Measurements from ENCODE around the gene APMAP. TPM values are rescaled to one million over a fixed set of nuclear protein-coding genes. Genes with fewer than 3 reads are reported as not detected.
"Not testable (repeated sequence)": the region's sequence is repeated elsewhere in the genome, so short reads cannot be mapped to it uniquely, and the experiment has no call there.

APMAP gene
- polyA plus RNA-seq, 1 donor = 46.8 TPM

- H3K4me1 ChIP-seq (ENCODE audit: control insufficient read depth, insufficient read depth, low read length) = no peaks in the 10 kb centered on the region
- peaks cover 9% of the 10 kb centered on the region for H3K36me3 ChIP-seq (ENCODE audit: control insufficient read depth, insufficient read depth, low read length)
- H3K4me3 ChIP-seq (ENCODE audit: low read length) = no peak overlapping the region
- H3K27ac ChIP-seq (ENCODE audit: low read length) = no peak overlapping the region
- H3K9me3 ChIP-seq (ENCODE audit: control insufficient read depth, low read depth, low read length) = no peaks in the 10 kb centered on the region
- DNase-seq = no peak
- no CpG with 5 or more reads among the region's 8 CpGs for WGBS (ENCODE audit: insufficient coverage, low lambda C conversion rate)
- H3K27me3 ChIP-seq (ENCODE audit: control insufficient read depth, insufficient read depth, low read length) = peaks cover 2% of the 10 kb centered on the region
These were observed 39.4 kb downstream of the APMAP start for GRCh38 chr20:24953209-24953575.

- Histone ChIP-seq H3K36me3 (ENCODE audit: control insufficient read depth, insufficient read depth, low read length) (peaks cover 3% of the 10 kb centered on the region), H3K9me3 (ENCODE audit: control insufficient read depth, low read depth, low read length) (no peaks in the 10 kb centered on the region), H3K4me3 (ENCODE audit: low read length) (no peak overlapping the region), H3K27ac (ENCODE audit: low read length) (no peak overlapping the region), H3K27me3 (ENCODE audit: control insufficient read depth, insufficient read depth, low read length) (peaks cover 2% of the 10 kb centered on the region), H3K4me1 (ENCODE audit: control insufficient read depth, insufficient read depth, low read length) (no peaks in the 10 kb centered on the region)
- DNase-seq = no peak
- whole genome bisulfite sequencing (ENCODE audit: insufficient coverage, low lambda C conversion rate) = no CpG with 5 or more reads among the region's 12 CpGs
These were observed 40.0 kb downstream of the APMAP start for GRCh38 chr20:24952376-24953208.

- no CpG with 5 or more reads among the region's 11 CpGs for WGBS (ENCODE audit: insufficient coverage, low lambda C conversion rate)
- no peak overlapping the region for H3K27ac ChIP-seq (ENCODE audit: low read length)
- H3K9me3 ChIP-seq (ENCODE audit: control insufficient read depth, low read depth, low read length) = no peaks in the 10 kb centered on the region
- no peak overlapping the region for H3K4me3 ChIP-seq (ENCODE audit: low read length)
- H3K4me1 ChIP-seq (ENCODE audit: control insufficient read depth, insufficient read depth, low read length) = no peaks in the 10 kb centered on the region
- H3K27me3 ChIP-seq (ENCODE audit: control insufficient read depth, insufficient read depth, low read length) = peaks cover 2% of the 10 kb centered on the region
- H3K36me3 ChIP-seq (ENCODE audit: control insufficient read depth, insufficient read depth, low read length) = peaks cover 2% of the 10 kb centered on the region
- no peak for DNase-seq
These were observed 40.9 kb downstream of the APMAP start for GRCh38 chr20:24951536-24952083.

- no peaks in the 10 kb centered on the region for H3K36me3 ChIP-seq (ENCODE audit: control insufficient read depth, insufficient read depth, low read length)
- no peak overlapping the region for H3K27ac ChIP-seq (ENCODE audit: low read length)
- H3K4me1 ChIP-seq (ENCODE audit: control insufficient read depth, insufficient read depth, low read length) = no peaks in the 10 kb centered on the region
- DNase-seq = no peak
- H3K9me3 ChIP-seq (ENCODE audit: control insufficient read depth, low read depth, low read length) = no peaks in the 10 kb centered on the region
- no peak overlapping the region for H3K4me3 ChIP-seq (ENCODE audit: low read length)
- no CpG with 5 or more reads among the region's 16 CpGs for WGBS (ENCODE audit: insufficient coverage, low lambda C conversion rate)
- peaks cover 2% of the 10 kb centered on the region for H3K27me3 ChIP-seq (ENCODE audit: control insufficient read depth, insufficient read depth, low read length)
These were observed 41.6 kb downstream of the APMAP start for GRCh38 chr20:24950836-24951525.

- Histone ChIP-seq H3K9me3 (ENCODE audit: control insufficient read depth, low read depth, low read length) (no peaks in the 10 kb centered on the region), H3K27ac (ENCODE audit: low read length) (no peak overlapping the region), H3K27me3 (ENCODE audit: control insufficient read depth, insufficient read depth, low read length) (peaks cover 2% of the 10 kb centered on the region), H3K4me1 (ENCODE audit: control insufficient read depth, insufficient read depth, low read length) (no peaks in the 10 kb centered on the region), H3K36me3 (ENCODE audit: control insufficient read depth, insufficient read depth, low read length) (no peaks in the 10 kb centered on the region), H3K4me3 (ENCODE audit: low read length) (no peak overlapping the region)
- no CpG with 5 or more reads among the region's 12 CpGs for WGBS (ENCODE audit: insufficient coverage, low lambda C conversion rate)
- DNase-seq = no peak
These were observed 42.3 kb downstream of the APMAP start for GRCh38 chr20:24950128-24950835.

- Histone ChIP-seq H3K36me3 (ENCODE audit: control insufficient read depth, insufficient read depth, low read length) (no peaks in the 10 kb centered on the region), H3K27ac (ENCODE audit: low read length) (no peak overlapping the region), H3K4me3 (ENCODE audit: low read length) (no peak overlapping the region), H3K27me3 (ENCODE audit: control insufficient read depth, insufficient read depth, low read length) (peaks cover 2% of the 10 kb centered on the region), H3K4me1 (ENCODE audit: control insufficient read depth, insufficient read depth, low read length) (no peaks in the 10 kb centered on the region), H3K9me3 (ENCODE audit: control insufficient read depth, low read depth, low read length) (no peaks in the 10 kb centered on the region)
- DNase-seq = no peak
- no CpG with 5 or more reads among the region's 6 CpGs for WGBS (ENCODE audit: insufficient coverage, low lambda C conversion rate)
These were observed 42.8 kb downstream of the APMAP start for GRCh38 chr20:24949756-24950127.

- H3K4me3 ChIP-seq (ENCODE audit: low read length) = no peak within 1 kb of the TSS
- H3K9me3 ChIP-seq (ENCODE audit: control insufficient read depth, low read depth, low read length) = no peaks in the 10 kb centered on the region
- H3K4me1 ChIP-seq (ENCODE audit: control insufficient read depth, insufficient read depth, low read length) = no peaks in the 10 kb centered on the region
- DNase-seq = peak in 1 of 2 donors; percentile 25
- no CpG with 5 or more reads among the region's 20 CpGs for WGBS (ENCODE audit: insufficient coverage, low lambda C conversion rate)
- peaks cover 2% of the 10 kb centered on the region for H3K27me3 ChIP-seq (ENCODE audit: control insufficient read depth, insufficient read depth, low read length)
- no peaks in the 10 kb centered on the region for H3K36me3 ChIP-seq (ENCODE audit: control insufficient read depth, insufficient read depth, low read length)
- no peak within 1 kb of the TSS for H3K27ac ChIP-seq (ENCODE audit: low read length)
These were observed 43.4 kb downstream of the APMAP start, which contains the start of gene CST7 for GRCh38 chr20:24948939-24949679. CST7 (plus strand) TSS chr20:24949269; CDS start chr20:24949506, 237 bp downstream.

GRCh38 chr20:24948396-24948938 lies 44.1 kb downstream of the APMAP start:
- not testable (repeated sequence) for H3K27me3 ChIP-seq (ENCODE audit: control insufficient read depth, insufficient read depth, low read length); H3K9me3 ChIP-seq (ENCODE audit: control insufficient read depth, low read depth, low read length); H3K27ac ChIP-seq (ENCODE audit: low read length); H3K36me3 ChIP-seq (ENCODE audit: control insufficient read depth, insufficient read depth, low read length); H3K4me3 ChIP-seq (ENCODE audit: low read length); H3K4me1 ChIP-seq (ENCODE audit: control insufficient read depth, insufficient read depth, low read length); DNase-seq
- WGBS (ENCODE audit: insufficient coverage, low lambda C conversion rate) = 80% methylated on average over 1 of the region's 4 CpGs

GRCh38 chr20:24946376-24946775 lies 46.2 kb downstream of the APMAP start:
- no CpG with 5 or more reads among the region's 1 CpG for whole genome bisulfite sequencing (ENCODE audit: insufficient coverage, low lambda C conversion rate)
- H3K4me1 ChIP-seq (ENCODE audit: control insufficient read depth, insufficient read depth, low read length); H3K4me3 ChIP-seq (ENCODE audit: low read length); H3K9me3 ChIP-seq (ENCODE audit: control insufficient read depth, low read depth, low read length); DNase-seq; H3K36me3 ChIP-seq (ENCODE audit: control insufficient read depth, insufficient read depth, low read length); H3K27me3 ChIP-seq (ENCODE audit: control insufficient read depth, insufficient read depth, low read length); H3K27ac ChIP-seq (ENCODE audit: low read length): not testable (repeated sequence)

Data from large intestine (tissue), 3 donors.